Limb (tissue), 2 donors: ENCODE data around the gene FIG4.
"Not testable (repeated sequence)": the region's sequence is repeated elsewhere in the genome, so short reads cannot be mapped to it uniquely, and the experiment has no call there.

Experiments
- DNase-seq, 2 donors: peaks; one replicate each; pipeline ENCODE4 v3.0.0-alpha.2; 2016; ENCODE audit errors: extremely low spot score in 2 of 2

The FIG4 gene

GRCh38 chr6:109794201-109794923 lies 103.3 kb downstream of the FIG4 start:
- DNase-seq: no peak

- no peak for DNase-seq
Measured at GRCh38 chr6:109795994-109796555, 105.0 kb downstream of the FIG4 start.

- no peak for DNase-seq
Measured at GRCh38 chr6:109799129-109799528, 108.0 kb downstream of the FIG4 start.

- DNase-seq: no peak
Measured at GRCh38 chr6:109799664-109800063, 108.6 kb downstream of the FIG4 start.

- no peak for DNase-seq
Measured at GRCh38 chr6:109800771-109801170, 109.7 kb downstream of the FIG4 start.

GRCh38 chr6:109801794-109802193 lies 110.7 kb downstream of the FIG4 start:
- no peak for DNase-seq

- no peak for DNase-seq
Measured at GRCh38 chr6:109804020-109804419, 112.9 kb downstream of the FIG4 start.

- DNase-seq: no peak
Measured at GRCh38 chr6:109807881-109808280, 116.8 kb downstream of the FIG4 start.

GRCh38 chr6:109808837-109809236 lies 117.7 kb downstream of the FIG4 start:
- no peak for DNase-seq

GRCh38 chr6:109815054-109815453 lies 124.0 kb downstream of the FIG4 start:
- no peak for DNase-seq

GRCh38 chr6:109816452-109817374 lies 125.6 kb downstream of the FIG4 start:
- DNase-seq: no peak

GRCh38 chr6:109820706-109821350 lies 129.7 kb downstream of the FIG4 start:
- no peak for DNase-seq

- no peak for DNase-seq
Measured at GRCh38 chr6:109821428-109821827, 130.3 kb downstream of the FIG4 start.

- DNase-seq: no peak
Measured at GRCh38 chr6:109824105-109824504, 133.0 kb downstream of the FIG4 start.

GRCh38 chr6:109826551-109826950 lies 135.5 kb downstream of the FIG4 start:
- no peak for DNase-seq

- not testable (repeated sequence) for DNase-seq
Measured at GRCh38 chr6:109831352-109831751, 140.3 kb downstream of the FIG4 start.

GRCh38 chr6:109834131-109834530 lies 143.0 kb downstream of the FIG4 start:
- DNase-seq: no peak

GRCh38 chr6:109834595-109835437 lies 143.7 kb downstream of the FIG4 start:
- no peak for DNase-seq

- DNase-seq: no peak
Measured at GRCh38 chr6:109840034-109840433, 148.9 kb downstream of the FIG4 start.

GRCh38 chr6:109840796-109841195 lies 149.7 kb downstream of the FIG4 start:
- no peak for DNase-seq

GRCh38 chr6:109841869-109842268 lies 150.8 kb downstream of the FIG4 start:
- DNase-seq: no peak
